Measurements from ENCODE around the gene C2orf92.

C2orf92 gene

DNA sequence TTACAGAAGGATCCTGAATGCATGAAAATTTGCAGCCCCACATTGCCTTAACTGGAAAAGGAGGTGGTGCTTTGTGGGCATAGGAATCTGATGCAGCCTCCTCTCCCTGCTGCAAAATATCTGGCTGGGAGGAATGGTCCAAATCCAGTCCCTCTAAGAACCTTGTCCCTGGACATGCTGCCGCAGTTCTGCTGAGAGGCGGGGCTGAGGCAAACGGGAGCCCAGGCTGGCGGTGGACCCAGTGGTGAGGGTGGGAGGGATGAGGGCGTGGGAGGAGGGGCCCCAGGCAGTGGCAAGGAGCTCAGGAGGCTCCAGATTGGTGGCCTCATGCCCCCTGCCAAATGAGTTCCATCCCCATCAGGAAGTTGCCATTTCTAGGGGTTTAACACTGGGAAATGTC lies 80.1 kb downstream of the C2orf92 start:
- no peak for DNase-seq

DNA sequence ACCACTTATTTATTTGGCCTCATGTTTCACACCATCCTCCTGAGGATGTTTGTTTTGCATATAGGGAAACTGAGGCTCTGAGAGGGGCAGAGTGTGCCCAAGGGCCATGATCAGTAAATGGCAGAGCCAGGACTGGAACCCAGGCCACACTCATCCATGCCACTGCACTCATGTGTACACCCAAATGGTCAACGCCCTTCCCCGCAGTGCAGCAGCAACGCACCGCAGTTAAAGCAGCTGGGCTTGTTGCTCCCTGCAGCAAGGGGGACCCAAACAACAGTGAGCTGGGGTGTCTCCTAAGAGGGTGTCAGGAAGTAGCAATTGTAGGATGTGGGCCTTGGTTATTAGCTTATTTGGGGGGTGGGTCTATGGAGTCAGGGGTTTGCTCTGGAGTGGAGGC lies 80.5 kb downstream of the C2orf92 start:
- no peak for DNase-seq

DNA sequence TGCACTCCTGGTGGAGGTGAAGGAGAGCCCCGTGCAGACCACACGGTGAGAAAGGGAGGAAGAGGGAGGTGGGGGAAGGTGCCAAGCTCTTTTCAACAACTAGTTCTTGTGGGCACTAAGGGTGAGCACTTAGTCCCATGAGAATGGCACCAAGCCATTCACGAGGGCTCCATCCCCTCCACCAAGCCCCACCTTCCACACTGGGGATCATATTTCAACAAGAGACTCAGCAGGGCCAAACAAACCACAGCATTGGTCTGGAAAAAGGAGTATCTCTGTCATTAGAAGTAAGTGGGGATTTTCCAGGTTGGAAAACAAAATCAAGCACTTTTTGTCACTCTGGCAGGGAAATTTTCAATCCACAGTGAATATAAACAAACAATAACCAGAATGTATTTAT lies 82.2 kb downstream of the C2orf92 start:
- peak in 1 of 2 experiments; percentile 29 for DNase-seq

Measured in NCI-H524 (cell line).